GM18507 (cell line): ENCODE measurements around the gene IGF2R.
A peak's percentile ranks its signal among the peaks of the same experiment; 100 is the strongest.
"Not testable (repeated sequence)": the region's sequence is repeated elsewhere in the genome, so short reads cannot be mapped to it uniquely, and the experiment has no call there.

Source experiments
- DNase-seq: peaks from one replicate; pipeline ENCODE4 v3.0.0; 2011; ENCODE audit warnings: low read depth; ENCODE audit not compliant: insufficient read length; ENCODE audit errors: extremely low spot score
- FAIRE-seq: peaks from 2 replicates; lab custom pipeline; 2011; peaks lifted over from hg19 to GRCh38; lab: Jason Lieb, UNC

The IGF2R gene

DNA sequence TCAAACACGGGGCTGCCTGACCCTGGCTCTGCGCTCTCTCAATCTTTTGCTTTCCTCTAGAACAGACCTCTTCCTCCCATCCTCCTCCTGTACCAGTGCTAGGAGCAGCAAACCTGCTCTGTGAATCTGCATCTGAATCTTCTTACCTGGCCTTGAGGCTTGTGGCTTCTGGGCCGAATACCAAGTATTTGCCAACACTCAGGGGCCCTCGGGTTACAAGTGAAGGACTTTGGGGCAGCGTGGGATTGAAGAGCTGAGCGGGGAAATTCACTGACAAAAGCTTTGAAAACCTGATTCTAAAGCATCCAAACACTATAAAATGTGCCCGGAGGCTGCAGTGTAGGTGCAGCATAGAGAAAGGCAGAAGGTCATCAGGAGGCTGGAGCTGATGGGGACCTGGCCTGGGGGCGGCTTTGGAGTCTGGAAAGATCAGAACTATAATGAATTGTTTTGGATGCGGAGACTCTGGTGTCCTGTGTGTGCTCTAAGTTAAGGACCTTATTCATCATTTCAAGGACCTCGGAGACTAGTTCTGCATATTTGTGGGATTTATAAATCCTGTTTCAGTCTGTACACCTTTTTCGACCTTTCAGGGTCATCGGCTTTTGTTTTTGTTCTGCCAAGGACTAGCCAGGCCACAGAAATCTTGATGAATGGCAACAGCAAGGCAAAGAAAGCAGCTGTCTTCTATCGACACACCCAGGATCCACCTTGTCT lies 16.4 kb upstream of the IGF2R start:
- DNase-seq: no peak
- no peak for FAIRE-seq

- FAIRE-seq (no peak), DNase-seq (no peak)
These were observed 15.7 kb upstream of the IGF2R start for GRCh38 chr6:159953091-159953601.

DNA sequence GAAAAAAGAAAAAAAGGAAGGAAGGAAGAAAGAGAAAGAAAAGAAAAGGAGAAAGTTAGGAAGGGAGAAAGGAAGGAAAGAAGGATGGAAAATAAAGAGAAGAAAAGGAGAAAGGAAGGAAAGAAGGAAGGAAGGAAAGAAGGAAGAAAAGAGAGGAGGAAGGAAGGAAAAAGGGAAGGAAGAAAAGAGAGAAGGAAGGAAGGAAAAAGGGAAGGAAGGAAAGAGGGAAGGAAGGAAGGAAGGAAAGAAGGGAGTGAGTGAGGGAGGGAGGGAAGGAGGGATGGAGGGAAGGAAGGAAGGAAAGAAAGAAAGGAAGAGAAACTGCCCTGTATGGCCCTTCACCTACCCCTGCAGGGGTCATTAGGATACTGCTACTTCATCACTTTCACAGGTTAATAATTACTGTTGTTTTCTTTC lies 12.9 kb upstream of the IGF2R start:
- no peak for FAIRE-seq
- no peak for DNase-seq

DNA sequence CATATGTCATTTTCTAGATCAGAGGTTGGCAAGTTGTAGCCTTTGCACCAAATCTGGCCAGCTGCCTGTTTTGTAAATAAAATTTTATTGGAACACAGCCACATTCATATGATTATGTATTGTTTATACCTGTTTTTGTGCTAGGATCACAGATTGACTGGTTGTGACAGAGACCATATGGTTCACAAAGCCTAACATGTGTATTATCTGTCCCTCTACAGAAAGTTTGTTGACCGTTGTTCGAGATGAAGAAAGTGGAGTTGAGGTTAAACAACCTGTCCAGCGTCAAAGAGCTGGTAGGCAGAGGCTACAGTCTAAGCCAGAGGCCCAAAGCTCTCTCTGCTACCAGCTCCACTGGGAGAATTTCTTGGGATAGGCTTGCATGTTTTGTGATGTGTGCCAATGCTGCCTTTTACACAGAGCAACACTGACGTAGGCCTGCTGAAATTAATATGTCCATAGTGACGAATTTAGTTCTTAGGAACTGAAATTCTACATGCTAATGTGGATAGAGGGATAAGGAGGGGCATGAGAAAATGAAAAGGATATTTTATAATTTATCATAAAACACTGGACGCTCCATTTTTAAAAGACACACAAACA lies 11.7 kb upstream of the IGF2R start:
- DNase-seq: no peak
- FAIRE-seq: no peak

DNA sequence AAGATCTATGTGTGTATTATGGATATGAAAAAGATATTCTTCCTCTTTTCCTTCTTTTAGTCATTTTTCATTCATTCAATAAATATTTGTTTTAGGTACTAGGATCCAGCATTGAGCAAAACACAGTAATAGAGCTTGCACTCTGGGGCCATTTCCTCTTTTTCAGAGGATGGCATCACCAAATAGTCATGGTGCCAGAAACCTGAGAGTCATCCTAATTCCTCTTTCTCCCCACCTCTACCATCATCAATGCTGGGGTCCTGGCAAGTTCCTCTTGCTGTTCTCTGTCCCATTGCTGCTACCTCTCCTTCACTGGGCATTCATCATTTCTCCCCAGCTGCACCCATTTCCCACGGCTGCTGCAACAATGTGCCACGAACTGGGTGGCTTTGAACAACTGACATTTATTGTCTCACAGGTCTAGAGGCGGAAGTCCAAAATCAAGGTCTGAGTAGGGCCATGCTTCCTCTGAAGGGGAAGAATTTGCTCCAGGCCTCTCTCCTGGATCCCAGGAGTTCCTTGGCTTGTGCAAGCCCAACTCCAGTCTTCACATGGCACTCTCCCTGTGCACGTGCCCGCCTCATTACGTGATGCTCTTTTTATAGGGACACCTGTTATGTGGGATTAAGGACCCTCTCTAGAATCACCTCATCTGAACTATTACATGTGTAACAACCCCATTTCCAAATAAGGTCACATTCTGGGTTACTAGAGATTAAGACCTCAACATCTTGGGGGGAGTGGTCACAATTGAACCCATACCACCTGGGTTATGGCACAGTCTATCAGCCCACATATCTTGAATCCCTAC lies 9.5 kb upstream of the IGF2R start:
- FAIRE-seq (no peak), DNase-seq (no peak)

DNA sequence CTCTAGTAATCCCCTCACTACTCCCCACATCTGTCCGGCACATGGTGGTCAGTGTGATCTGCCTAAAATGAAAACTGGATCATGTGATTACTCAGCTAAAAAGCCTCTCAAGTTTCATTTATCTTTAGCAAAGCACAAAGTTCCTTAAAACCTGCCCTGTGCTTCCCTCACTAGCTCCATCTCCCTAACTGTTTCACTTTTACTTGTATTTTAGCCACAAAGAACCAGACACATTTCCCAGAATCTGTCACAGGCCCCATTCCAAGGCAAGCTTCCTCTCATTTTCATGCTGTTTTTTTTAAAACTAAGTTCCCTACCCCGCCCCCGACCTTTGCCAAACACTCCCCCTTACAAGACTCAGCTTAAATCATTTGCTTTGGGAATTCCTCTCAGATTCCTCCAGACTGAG lies 8.9 kb upstream of the IGF2R start:
- FAIRE-seq: no peak
- DNase-seq: no peak

DNA sequence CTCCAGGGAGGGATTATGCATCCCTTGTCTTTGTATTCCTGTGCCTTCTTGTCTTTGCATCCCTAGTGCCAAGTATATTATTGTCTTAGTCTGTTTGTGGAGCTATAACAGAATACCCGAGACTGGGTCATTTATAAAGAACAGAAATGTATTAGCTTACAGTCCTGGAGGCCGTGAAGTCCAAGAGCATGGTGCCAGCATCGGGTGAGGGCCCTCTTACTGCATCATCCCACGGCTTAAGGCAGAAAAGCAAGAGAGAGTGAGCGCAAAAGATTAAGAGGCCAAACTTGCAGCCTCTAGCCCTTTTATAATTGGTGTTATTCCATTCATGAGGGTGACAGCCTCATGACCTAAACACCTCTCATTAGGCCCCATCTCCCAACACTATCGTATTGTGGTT lies 8.4 kb upstream of the IGF2R start:
- no peak for DNase-seq
- FAIRE-seq: no peak

- DNase-seq (no peak), FAIRE-seq (no peak)
These were observed 7.4 kb upstream of the IGF2R start for GRCh38 chr6:159961528-159961927.

DNA sequence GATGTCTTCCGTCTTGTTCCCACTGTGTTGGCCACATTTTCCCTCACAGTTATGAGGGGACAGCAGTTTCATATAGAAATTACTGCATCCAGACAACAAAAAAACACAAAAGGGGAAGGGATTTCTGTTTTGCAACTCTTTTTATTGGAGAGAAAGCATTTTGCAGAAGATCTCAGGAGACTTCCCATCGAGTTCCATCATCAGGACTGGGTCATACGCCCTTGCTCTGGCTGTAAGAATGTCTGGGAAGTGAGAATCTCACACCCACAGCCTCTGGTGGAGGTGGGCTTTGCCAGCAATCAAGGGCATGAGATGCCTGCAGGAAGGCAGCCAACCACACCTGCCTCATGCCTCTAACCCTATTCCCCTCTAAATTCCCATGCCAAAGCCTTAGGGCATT lies 5.8 kb upstream of the IGF2R start:
- no peak for FAIRE-seq
- no peak for DNase-seq

- FAIRE-seq: no peak
- DNase-seq: no peak
These were observed 4.8 kb upstream of the IGF2R start for GRCh38 chr6:159964046-159964445.

DNA sequence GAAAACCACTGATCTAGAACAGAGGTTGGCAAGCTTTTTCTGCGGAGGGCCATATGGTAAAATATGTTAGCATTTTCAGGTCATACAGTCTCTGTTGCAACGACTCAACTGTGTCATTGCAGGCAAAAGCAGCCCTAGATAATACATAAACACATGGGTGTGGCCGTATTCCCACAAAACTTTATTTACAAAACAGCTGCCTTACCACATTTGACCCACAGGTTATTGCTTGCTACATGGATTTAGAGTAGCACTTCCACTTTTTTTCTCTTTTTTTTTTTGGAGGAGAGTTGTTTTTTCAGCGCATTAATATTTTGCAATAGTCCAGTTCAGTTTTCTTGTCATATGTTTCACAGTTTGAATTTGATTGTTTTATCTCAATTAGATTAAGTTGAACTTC lies 2.5 kb upstream of the IGF2R start:
- DNase-seq: no peak
- FAIRE-seq: no peak

DNA sequence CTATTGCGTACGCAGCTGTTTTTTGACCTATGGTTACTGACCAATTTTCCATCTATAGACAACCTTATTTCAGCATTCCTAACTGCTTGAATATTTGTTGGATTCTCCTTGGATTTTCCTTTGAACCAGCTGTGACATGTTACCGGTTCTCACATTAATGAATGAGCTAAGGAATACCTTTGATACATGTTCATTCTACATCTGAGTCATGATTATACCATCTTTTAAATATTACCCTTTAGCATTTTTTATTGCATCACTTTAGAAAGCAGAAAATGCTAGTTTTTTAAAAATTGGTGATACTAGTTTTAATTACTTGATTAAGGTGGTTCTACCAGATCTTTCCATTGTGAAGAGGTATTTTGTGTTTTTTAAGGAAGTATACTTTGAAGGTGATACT lies 1.9 kb upstream of the IGF2R start:
- DNase-seq (no peak), FAIRE-seq (no peak)

- not testable (repeated sequence) for FAIRE-seq, DNase-seq
These were observed 1.3 kb upstream of the IGF2R start for GRCh38 chr6:159967621-159968020.

DNA sequence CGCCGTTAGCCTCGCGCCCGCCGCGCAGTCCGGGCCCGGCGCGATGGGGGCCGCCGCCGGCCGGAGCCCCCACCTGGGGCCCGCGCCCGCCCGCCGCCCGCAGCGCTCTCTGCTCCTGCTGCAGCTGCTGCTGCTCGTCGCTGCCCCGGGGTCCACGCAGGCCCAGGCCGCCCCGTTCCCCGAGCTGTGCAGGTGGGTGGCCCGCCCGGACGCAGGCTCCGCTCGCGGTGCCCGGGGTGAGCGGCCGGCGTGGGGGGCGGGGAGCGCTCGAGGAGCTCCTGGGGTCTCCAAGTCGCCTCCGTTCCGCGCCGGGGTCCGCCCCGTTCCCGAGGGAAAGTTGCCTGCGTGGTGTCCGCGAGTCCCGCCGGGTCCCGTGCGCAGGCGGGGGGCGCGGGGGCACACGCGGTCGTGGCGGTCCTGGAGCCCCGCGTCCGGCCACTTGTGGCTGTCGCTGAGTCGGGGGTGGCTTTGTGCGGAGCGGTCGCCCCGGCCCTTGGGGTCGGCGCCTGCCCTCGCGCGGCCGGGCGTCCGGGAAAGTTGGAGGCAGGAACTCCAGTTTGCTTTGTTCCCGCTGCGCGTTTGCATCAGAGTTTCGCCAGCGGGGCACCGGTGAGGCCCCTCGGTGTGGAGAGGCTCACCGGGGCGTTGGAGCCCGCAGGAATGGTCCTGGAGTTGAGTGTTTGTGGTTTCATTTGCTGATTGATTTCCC lies 476 bp downstream of the IGF2R start:
- DNase-seq (no peak), FAIRE-seq (no peak)

DNA sequence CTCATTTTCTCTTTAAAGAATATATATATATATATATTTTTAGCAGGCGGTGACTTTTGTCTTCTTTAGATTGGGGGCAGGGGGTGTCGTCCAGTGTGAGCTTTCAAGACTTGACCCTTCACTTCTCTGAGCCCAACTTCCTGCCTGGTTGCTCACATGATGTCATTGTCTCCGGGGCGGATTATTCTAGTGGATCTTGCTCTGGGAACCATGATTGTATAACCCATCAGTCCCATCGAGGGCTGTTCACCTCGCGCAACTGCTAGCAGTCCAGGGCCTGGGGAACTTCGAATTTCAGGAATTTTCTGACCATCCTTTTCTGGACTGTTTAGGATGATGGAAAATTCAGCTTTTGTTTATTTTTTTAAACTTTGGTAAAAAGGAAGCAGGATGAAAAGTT lies 1.0 kb downstream of the IGF2R start:
- no peak for DNase-seq

GRCh38 chr6:159970659-159971063 lies 1.8 kb downstream of the IGF2R start:
- DNase-seq (no peak), FAIRE-seq (no peak)

More for the DNA sequence above, 1.0 kb downstream of the IGF2R start:
- peak; percentile 63 for FAIRE-seq

DNA sequence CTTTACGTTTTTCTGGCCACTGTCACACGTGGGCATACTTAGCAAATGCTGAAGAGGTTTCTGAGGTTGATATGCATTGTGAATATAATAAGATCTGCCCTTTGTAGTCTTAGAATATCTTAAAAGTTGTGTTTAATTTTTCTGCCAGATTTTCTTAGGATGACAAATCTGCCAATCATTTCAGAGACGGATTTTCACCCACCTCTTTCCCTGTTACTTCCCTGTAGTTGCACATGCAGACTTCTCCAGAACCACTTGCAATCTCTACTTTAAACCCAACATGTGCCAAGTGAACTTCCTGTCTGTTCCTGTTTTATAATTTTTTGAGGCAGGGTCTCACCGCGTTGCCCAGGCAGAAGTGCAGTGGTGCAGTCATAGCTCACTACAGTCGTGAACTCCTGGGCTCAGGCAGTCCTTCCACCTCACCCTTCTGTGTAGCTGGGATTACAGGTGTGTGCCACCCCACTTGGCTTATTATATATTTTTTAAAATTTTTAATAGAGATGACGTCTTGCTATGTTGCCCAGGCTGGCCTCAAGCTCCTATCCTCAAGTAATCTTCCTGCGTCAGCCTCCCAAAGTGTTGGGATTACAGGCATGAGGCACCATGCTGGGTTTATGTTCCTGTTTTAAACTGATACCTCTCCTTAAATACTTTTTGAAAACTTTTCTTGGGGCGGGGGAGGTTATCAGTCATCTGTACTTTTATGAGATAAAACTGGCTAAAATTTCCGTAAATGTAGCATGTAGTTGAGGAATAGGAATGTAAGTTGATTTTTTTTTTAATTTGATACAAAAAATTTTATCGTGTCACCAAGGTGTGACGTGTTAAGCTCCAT lies 2.7 kb downstream of the IGF2R start:
- DNase-seq (no peak), FAIRE-seq (peak; percentile 62)

- DNase-seq (no peak), FAIRE-seq (no peak)
These were observed 3.8 kb downstream of the IGF2R start for GRCh38 chr6:159972506-159973268.
